GM04504 (cell line): ENCODE measurements around the gene OCIAD2.
"Not testable (repeated sequence)": the region's sequence is repeated elsewhere in the genome, so short reads cannot be mapped to it uniquely, and the experiment has no call there.

Source experiments
- DNase-seq: peaks from one replicate; pipeline ENCODE4 v3.0.0-alpha.2; 2012; ENCODE audit warnings: low read depth

The OCIAD2 gene

GRCh38 chr4:48854395-48854683 is 52.2 kb downstream of the OCIAD2 start:
- no peak for DNase-seq

- no peak for DNase-seq
Measured at GRCh38 chr4:48853604-48854394, 52.8 kb downstream of the OCIAD2 start.

GRCh38 chr4:48851651-48852050 is 54.9 kb downstream of the OCIAD2 start:
- DNase-seq: no peak

GRCh38 chr4:48848799-48849198 is 57.8 kb downstream of the OCIAD2 start:
- not testable (repeated sequence) for DNase-seq

GRCh38 chr4:48844843-48845242 is 61.7 kb downstream of the OCIAD2 start:
- no peak for DNase-seq

GRCh38 chr4:48841045-48841827 is 65.3 kb downstream of the OCIAD2 start:
- no peak for DNase-seq

GRCh38 chr4:48836658-48837057 is 69.9 kb downstream of the OCIAD2 start:
- no peak for DNase-seq
